Neural cell (in vitro differentiated cells): Measurements from ENCODE around the gene ANKRD28. TPM values are rescaled to one million over a fixed set of nuclear protein-coding genes. Genes with fewer than 3 reads are reported as not detected.
"Not testable (repeated sequence)": the region's sequence is repeated elsewhere in the genome, so short reads cannot be mapped to it uniquely, and the experiment has no call there.

ENCODE experiments used
- H2AFZ ChIP-seq: fragments of 200-600, 300-800 bp; sonication (generic), shearing (Covaris generic); 2 replicates; pipeline ENCODE4 v1.6.0; 2014; ENCODE audit warnings: low read depth, mild to moderate bottlenecking, antibody characterized with exemption, low read length, moderate library complexity
- H3F3A ChIP-seq: fragments of 200-600 bp; shearing (Covaris generic); 2 replicates; pipeline ENCODE4 v1.6.1; 2016; ENCODE audit warnings: mild to moderate bottlenecking, moderate library complexity, mixed read lengths, antibody characterized with exemption, low read length; ENCODE audit not compliant: insufficient read depth, poor library complexity, severe bottlenecking
- H3K27ac ChIP-seq: fragments of 200-600, 300-800 bp; sonication (generic), shearing (Covaris generic); 2 replicates; pipeline ENCODE4 v1.5.1; 2014; ENCODE audit warnings: mild to moderate bottlenecking, low read length, moderate library complexity
- H3K27me3 ChIP-seq: fragments of 300-800, 200-600 bp; sonication (generic), shearing (Covaris generic); 2 replicates; pipeline ENCODE4 v1.6.0; 2014; ENCODE audit warnings: mild to moderate bottlenecking, low read depth, low read length, moderate library complexity; ENCODE audit not compliant: insufficient read depth
- H3K36me3 ChIP-seq: fragments of 300-800, 200-600 bp; sonication (generic), shearing (Covaris generic); 2 replicates; pipeline ENCODE4 v1.5.1; 2014; ENCODE audit warnings: mild to moderate bottlenecking, antibody characterized with exemption, low read length, moderate library complexity; ENCODE audit not compliant: insufficient read depth
- H3K4me2 ChIP-seq: fragments of 300-800, 200-600 bp; sonication (generic), shearing (Covaris generic); 2 replicates; pipeline ENCODE4 v1.6.0; 2014; ENCODE audit warnings: mild to moderate bottlenecking, low read length
- H3K4me3 ChIP-seq: fragments of 300-800, 200-600 bp; sonication (generic), shearing (Covaris generic); 2 replicates; pipeline ENCODE4 v1.5.1; 2014; ENCODE audit warnings: mild to moderate bottlenecking, low read length, moderate library complexity
- H3K79me2 ChIP-seq: fragments of 200-600 bp; shearing (Covaris generic); replicated peaks from 2 replicates; pipeline ENCODE4 v1.6.0; 2014; ENCODE audit warnings: mild to moderate bottlenecking, low read length, moderate library complexity; ENCODE audit not compliant: insufficient read depth
- H3K9ac ChIP-seq: fragments of 300-800, 200-600 bp; sonication (generic), shearing (Covaris generic); 2 replicates; pipeline ENCODE4 v1.6.1; 2016; ENCODE audit warnings: mild to moderate bottlenecking, low read length, mixed read lengths
- H3K9me2 ChIP-seq: fragments of 200-600 bp; shearing (Covaris generic); 2 replicates; pipeline ENCODE4 v1.6.1; 2016; ENCODE audit warnings: mild to moderate bottlenecking, low read length, mixed read lengths; ENCODE audit not compliant: insufficient read depth
- H3K9me3 ChIP-seq: fragments of 200-600, 300-800 bp; sonication (generic), shearing (Covaris generic); 2 replicates; pipeline ENCODE4 v1.6.1; 2016; ENCODE audit warnings: mild to moderate bottlenecking, mixed run types, low read length, moderate library complexity, mixed read lengths
- H4K20me1 ChIP-seq: fragments of 200-600 bp; shearing (Covaris generic); 2 replicates; pipeline ENCODE4 v1.6.1; 2016; ENCODE audit warnings: mild to moderate bottlenecking, mixed run types; ENCODE audit not compliant: insufficient read depth
- EP300 ChIP-seq: fragments of 450-650 bp; conservative IDR thresholded peaks from 2 replicates; pipeline ENCODE4 v1.6.1; 2014; ENCODE audit warnings: antibody characterized with exemption, mild to moderate bottlenecking, moderate library complexity; ENCODE audit not compliant: poor library complexity, severe bottlenecking
- EZH2 ChIP-seq: fragments of 200-600, 300-800 bp; shearing (Covaris generic), sonication (generic); IDR thresholded peaks from 2 replicates; pipeline ENCODE4 v1.6.1; 2014; ENCODE audit warnings: antibody characterized with exemption, low read length, borderline replicate concordance, mild to moderate bottlenecking; ENCODE audit not compliant: insufficient read depth, poor library complexity, severe bottlenecking
- MXI1 ChIP-seq: fragments of 450-650 bp; conservative IDR thresholded peaks from 2 replicates; pipeline ENCODE4 v1.6.1; 2014; ENCODE audit warnings: antibody characterized with exemption, mild to moderate bottlenecking; ENCODE audit not compliant: poor library complexity, severe bottlenecking
- POLR2AphosphoS5 ChIP-seq: IDR thresholded peaks from 2 replicates; pipeline ENCODE4 v1.6.1; 2012
- RAD21 ChIP-seq: fragments of 450-650 bp; conservative IDR thresholded peaks from 2 replicates; pipeline ENCODE4 v1.6.1; 2014; ENCODE audit warnings: antibody characterized with exemption, mild to moderate bottlenecking, moderate library complexity
- SMC3 ChIP-seq: fragments of 450-650 bp; conservative IDR thresholded peaks from 2 replicates; pipeline ENCODE4 v1.6.1; 2014; ENCODE audit warnings: antibody characterized with exemption, mild to moderate bottlenecking, moderate library complexity; ENCODE audit not compliant: poor library complexity
- TAF1 ChIP-seq: IDR thresholded peaks from 2 replicates; pipeline ENCODE4 v1.6.1; 2012; ENCODE audit warnings: low read depth
- polyA plus RNA-seq: library from polyadenylated mRNA; depleted of rRNA; stranded (reverse); fragments of >200 nt; gene quantifications from 2 replicates; pipeline ENCODE4 v1.2.3, GENCODE V29; 2014
- TF ChIP-seq, protein P1 (sequence below): fragments of 450-650 bp; IDR thresholded peaks from 2 replicates; pipeline ENCODE4 v1.5.1; 2014; ENCODE audit warnings: antibody characterized with exemption, mild to moderate bottlenecking, moderate library complexity; ENCODE audit not compliant: poor library complexity, severe bottlenecking
- TF ChIP-seq, protein P2 (sequence below): IDR thresholded peaks from 2 replicates; pipeline ENCODE4 v1.6.1; 2012; ENCODE audit warnings: borderline replicate concordance

ANKRD28 gene
- polyA plus RNA-seq, 1 donor from 2014 or later: 101 TPM

DNA sequence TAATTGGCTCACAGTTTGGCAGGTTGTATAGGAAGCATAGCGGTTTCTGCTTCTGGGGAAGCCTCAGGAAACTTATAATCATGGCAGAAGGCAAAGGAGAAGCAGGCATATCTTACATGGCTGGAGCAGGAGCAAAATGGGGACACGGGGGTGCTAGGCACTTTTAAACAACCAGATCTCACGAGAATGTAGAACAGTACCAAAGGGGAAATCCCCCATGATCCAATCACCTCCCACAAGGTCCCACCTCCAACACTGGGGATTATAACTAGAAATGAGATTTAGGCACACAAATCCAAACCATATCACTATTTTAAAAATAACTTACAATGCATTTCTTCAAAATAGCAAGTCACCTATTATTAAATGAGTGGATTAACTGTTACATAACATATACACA is 47.1 kb upstream of the ANKRD28 start:
- Histone ChIP-seq H3K4me2 (no peak overlapping the region), H3K9me3 (no peaks in the 10 kb centered on the region), H3K36me3 (no peaks in the 10 kb centered on the region), H2AFZ (no peak overlapping the region), H3K27me3 (no peaks in the 10 kb centered on the region), H3K4me3 (no peak overlapping the region), H3K9ac (no peak overlapping the region), H3K27ac (no peak overlapping the region), H3K9me2 (no peaks in the 10 kb centered on the region), H3K79me2 (peaks cover 33% of the 10 kb centered on the region), H4K20me1 (no peaks in the 10 kb centered on the region), H3F3A (no peaks in the 10 kb centered on the region)
- TF ChIP-seq, protein P1, sequence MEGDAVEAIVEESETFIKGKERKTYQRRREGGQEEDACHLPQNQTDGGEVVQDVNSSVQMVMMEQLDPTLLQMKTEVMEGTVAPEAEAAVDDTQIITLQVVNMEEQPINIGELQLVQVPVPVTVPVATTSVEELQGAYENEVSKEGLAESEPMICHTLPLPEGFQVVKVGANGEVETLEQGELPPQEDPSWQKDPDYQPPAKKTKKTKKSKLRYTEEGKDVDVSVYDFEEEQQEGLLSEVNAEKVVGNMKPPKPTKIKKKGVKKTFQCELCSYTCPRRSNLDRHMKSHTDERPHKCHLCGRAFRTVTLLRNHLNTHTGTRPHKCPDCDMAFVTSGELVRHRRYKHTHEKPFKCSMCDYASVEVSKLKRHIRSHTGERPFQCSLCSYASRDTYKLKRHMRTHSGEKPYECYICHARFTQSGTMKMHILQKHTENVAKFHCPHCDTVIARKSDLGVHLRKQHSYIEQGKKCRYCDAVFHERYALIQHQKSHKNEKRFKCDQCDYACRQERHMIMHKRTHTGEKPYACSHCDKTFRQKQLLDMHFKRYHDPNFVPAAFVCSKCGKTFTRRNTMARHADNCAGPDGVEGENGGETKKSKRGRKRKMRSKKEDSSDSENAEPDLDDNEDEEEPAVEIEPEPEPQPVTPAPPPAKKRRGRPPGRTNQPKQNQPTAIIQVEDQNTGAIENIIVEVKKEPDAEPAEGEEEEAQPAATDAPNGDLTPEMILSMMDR: no peak
- TF ChIP-seq TAF1: no peak
- TF ChIP-seq SMC3: no peak
- TF ChIP-seq MXI1: no peak
- no peak for TF ChIP-seq EZH2
- TF ChIP-seq EP300: no peak
- TF ChIP-seq POLR2AphosphoS5: no peak
- TF ChIP-seq, protein P2, sequence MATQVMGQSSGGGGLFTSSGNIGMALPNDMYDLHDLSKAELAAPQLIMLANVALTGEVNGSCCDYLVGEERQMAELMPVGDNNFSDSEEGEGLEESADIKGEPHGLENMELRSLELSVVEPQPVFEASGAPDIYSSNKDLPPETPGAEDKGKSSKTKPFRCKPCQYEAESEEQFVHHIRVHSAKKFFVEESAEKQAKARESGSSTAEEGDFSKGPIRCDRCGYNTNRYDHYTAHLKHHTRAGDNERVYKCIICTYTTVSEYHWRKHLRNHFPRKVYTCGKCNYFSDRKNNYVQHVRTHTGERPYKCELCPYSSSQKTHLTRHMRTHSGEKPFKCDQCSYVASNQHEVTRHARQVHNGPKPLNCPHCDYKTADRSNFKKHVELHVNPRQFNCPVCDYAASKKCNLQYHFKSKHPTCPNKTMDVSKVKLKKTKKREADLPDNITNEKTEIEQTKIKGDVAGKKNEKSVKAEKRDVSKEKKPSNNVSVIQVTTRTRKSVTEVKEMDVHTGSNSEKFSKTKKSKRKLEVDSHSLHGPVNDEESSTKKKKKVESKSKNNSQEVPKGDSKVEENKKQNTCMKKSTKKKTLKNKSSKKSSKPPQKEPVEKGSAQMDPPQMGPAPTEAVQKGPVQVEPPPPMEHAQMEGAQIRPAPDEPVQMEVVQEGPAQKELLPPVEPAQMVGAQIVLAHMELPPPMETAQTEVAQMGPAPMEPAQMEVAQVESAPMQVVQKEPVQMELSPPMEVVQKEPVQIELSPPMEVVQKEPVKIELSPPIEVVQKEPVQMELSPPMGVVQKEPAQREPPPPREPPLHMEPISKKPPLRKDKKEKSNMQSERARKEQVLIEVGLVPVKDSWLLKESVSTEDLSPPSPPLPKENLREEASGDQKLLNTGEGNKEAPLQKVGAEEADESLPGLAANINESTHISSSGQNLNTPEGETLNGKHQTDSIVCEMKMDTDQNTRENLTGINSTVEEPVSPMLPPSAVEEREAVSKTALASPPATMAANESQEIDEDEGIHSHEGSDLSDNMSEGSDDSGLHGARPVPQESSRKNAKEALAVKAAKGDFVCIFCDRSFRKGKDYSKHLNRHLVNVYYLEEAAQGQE: no peak
- TF ChIP-seq RAD21: no peak

DNA sequence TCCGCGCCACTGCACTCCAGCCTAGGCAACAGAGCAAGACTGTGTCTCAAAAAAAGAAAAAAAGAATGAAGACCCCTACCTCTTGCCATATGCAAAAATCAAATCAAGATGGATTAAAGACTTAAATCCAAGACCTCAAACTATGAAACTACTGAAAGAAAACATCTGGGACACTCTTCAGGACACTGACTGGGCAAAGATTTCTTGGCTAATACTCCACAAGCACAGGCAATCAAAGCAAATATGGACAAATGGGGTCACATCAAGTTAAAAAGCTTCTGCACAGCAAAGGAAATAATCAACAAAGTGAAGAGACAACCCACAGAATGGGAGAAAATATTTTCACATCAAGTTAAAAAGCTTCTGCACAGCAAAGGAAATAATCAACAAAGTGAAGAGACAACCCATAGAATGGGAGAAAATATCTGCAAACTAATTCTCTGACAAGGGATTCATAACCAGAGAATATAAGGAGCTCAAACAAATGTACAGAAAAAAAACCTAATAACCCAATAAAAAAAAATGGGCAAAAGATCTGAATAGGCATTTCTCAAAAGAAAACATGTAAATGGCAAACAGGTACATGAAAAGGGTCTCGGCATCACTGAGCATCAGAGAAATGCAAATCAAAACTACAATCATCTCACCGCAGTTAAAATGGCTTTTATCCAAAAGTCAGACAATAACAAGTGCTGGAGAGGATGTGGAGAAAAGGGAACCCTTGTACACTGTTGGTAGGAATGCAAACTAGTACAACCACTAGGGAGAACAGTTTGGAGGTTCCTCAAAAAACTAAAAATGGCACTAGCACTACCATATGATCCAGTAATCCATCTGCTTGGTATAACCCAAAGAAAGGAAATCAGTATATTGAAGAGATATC is 43.6 kb upstream of the ANKRD28 start:
- not testable (repeated sequence) for H2AFZ ChIP-seq, H3F3A ChIP-seq, H3K4me2 ChIP-seq, H3K4me3 ChIP-seq, H3K27me3 ChIP-seq, H3K27ac ChIP-seq, H3K9ac ChIP-seq, H3K9me2 ChIP-seq, H3K9me3 ChIP-seq, H3K36me3 ChIP-seq, H4K20me1 ChIP-seq
- H3K79me2 ChIP-seq: peaks cover 43% of the 10 kb centered on the region
